Osteocyte (in vitro differentiated cells): Measurements from ENCODE around the gene BAZ2A. TPM values are rescaled to one million over a fixed set of nuclear protein-coding genes. Genes with fewer than 3 reads are reported as not detected.
A peak's percentile ranks its signal among the peaks of the same experiment; 100 is the strongest.

Source experiments
- DNase-seq: peaks from one replicate; pipeline ENCODE4 v3.0.0; 2021; ENCODE audit warnings: mixed read lengths; ENCODE audit not compliant: unreplicated experiment; ENCODE audit errors: extremely low spot score
- H3K27ac Mint-ChIP-seq: one replicate; pipeline ENCODE4 v1.8.0; 2021; ENCODE audit warnings: mild to moderate bottlenecking, mixed read lengths; ENCODE audit not compliant: unreplicated experiment
- H3K27me3 Mint-ChIP-seq: one replicate; pipeline ENCODE4 v1.8.0; 2021; ENCODE audit warnings: mixed read lengths; ENCODE audit not compliant: unreplicated experiment
- H3K36me3 Mint-ChIP-seq: one replicate; pipeline ENCODE4 v1.8.0; 2021; ENCODE audit warnings: mixed read lengths; ENCODE audit not compliant: unreplicated experiment
- H3K4me1 Mint-ChIP-seq: one replicate; pipeline ENCODE4 v1.8.0; 2021; ENCODE audit warnings: mixed read lengths; ENCODE audit not compliant: unreplicated experiment
- H3K4me3 Mint-ChIP-seq: one replicate; pipeline ENCODE4 v1.8.0; 2021; ENCODE audit warnings: mild to moderate bottlenecking, moderate library complexity, mixed read lengths; ENCODE audit not compliant: unreplicated experiment
- H3K9me3 Mint-ChIP-seq: one replicate; pipeline ENCODE4 v1.8.0; 2021; ENCODE audit warnings: mixed read lengths; ENCODE audit not compliant: unreplicated experiment
- total RNA-seq: library from RNA; stranded (reverse); gene quantifications from 2 replicates; pipeline ENCODE4 v1.2.1, GENCODE V29; 2021
- TF ChIP-seq, protein P1 (sequence below): fragments of 200-600 bp; sonication (generic); IDR thresholded peaks from 2 replicates; pipeline ENCODE4 v1.5.0; 2021; ENCODE audit warnings: antibody characterized with exemption, mild to moderate bottlenecking, moderate library complexity

BAZ2A gene
- total RNA-seq, 1 donor from 2014 or later: 83.1 TPM

DNA sequence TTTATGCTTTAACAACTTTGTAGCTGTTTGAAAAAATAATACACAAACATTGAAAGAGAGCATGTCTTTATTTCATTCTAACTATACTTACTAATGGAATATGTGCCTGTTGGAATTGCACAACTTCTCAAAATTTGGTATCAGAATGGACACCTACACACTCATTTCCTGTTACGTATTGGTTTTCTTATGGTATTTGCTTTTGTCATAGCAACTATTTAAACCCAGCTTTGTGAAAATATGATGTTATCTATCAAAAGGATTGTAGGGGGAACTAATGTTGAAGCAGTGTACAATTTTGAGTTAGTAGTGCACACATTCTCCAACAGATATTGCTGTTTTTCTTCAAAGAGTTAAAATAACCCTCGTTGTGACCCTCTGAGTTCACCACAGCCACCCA lies 55.9 kb downstream of the BAZ2A start:
- no peaks in the 10 kb centered on the region for H3K4me1 Mint-ChIP-seq
- no peak overlapping the region for H3K4me3 Mint-ChIP-seq
- TF ChIP-seq, protein P1, sequence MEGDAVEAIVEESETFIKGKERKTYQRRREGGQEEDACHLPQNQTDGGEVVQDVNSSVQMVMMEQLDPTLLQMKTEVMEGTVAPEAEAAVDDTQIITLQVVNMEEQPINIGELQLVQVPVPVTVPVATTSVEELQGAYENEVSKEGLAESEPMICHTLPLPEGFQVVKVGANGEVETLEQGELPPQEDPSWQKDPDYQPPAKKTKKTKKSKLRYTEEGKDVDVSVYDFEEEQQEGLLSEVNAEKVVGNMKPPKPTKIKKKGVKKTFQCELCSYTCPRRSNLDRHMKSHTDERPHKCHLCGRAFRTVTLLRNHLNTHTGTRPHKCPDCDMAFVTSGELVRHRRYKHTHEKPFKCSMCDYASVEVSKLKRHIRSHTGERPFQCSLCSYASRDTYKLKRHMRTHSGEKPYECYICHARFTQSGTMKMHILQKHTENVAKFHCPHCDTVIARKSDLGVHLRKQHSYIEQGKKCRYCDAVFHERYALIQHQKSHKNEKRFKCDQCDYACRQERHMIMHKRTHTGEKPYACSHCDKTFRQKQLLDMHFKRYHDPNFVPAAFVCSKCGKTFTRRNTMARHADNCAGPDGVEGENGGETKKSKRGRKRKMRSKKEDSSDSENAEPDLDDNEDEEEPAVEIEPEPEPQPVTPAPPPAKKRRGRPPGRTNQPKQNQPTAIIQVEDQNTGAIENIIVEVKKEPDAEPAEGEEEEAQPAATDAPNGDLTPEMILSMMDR: no peak
- no peaks in the 10 kb centered on the region for H3K9me3 Mint-ChIP-seq
- no peaks in the 10 kb centered on the region for H3K27me3 Mint-ChIP-seq
- no peak overlapping the region for H3K27ac Mint-ChIP-seq
- peaks cover 11% of the 10 kb centered on the region for H3K36me3 Mint-ChIP-seq
- DNase-seq: no peak

DNA sequence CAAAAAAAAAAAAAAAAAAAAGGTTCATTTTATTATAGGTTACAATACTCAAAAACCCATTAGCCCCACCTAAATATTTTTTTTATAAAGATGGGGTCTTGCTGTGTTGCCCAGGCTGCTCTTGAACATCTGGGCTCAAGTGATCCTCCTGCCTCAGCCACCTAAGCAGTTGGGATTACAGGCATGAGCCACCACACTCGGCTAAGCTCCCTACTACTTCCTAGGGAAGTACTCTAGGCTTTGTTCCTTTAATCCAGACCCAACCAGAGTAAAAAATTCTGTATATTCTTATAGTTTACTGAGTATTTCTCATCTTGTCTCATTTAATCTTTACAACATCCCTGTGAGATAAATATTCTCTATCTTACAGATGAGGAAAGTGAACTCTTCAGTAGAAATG lies 57.8 kb downstream of the BAZ2A start:
- Mint-ChIP-seq H3K27ac (no peak overlapping the region), H3K4me3 (no peak overlapping the region), H3K4me1 (no peaks in the 10 kb centered on the region), H3K27me3 (no peaks in the 10 kb centered on the region), H3K36me3 (peaks cover 17% of the 10 kb centered on the region), H3K9me3 (no peaks in the 10 kb centered on the region)
- TF ChIP-seq, protein P1: no peak
- no peak for DNase-seq

GRCh38 chr12:56571121-56571520 lies 59.0 kb downstream of the BAZ2A start:
- Mint-ChIP-seq H3K9me3 (no peaks in the 10 kb centered on the region), H3K27ac (peak overlapping the region; percentile 28), H3K4me3 (no peak overlapping the region), H3K36me3 (peaks cover 17% of the 10 kb centered on the region), H3K27me3 (no peaks in the 10 kb centered on the region), H3K4me1 (peaks cover 3% of the 10 kb centered on the region)
- no peak for DNase-seq
- TF ChIP-seq, protein P1: no peak

GRCh38 chr12:56568146-56568545 lies 62.0 kb downstream of the BAZ2A start:
- H3K27me3 Mint-ChIP-seq: no peaks in the 10 kb centered on the region
- DNase-seq: no peak
- H3K27ac Mint-ChIP-seq: no peak overlapping the region
- TF ChIP-seq, protein P1: no peak
- H3K4me3 Mint-ChIP-seq: no peak overlapping the region
- no peaks in the 10 kb centered on the region for H3K9me3 Mint-ChIP-seq
- peaks cover 15% of the 10 kb centered on the region for H3K4me1 Mint-ChIP-seq
- peaks cover 24% of the 10 kb centered on the region for H3K36me3 Mint-ChIP-seq

- Mint-ChIP-seq H3K9me3 (no peaks in the 10 kb centered on the region), H3K4me3 (peak overlapping the region; percentile 36), H3K4me1 (peaks cover 15% of the 10 kb centered on the region), H3K36me3 (peaks cover 30% of the 10 kb centered on the region), H3K27ac (peak overlapping the region; percentile 92), H3K27me3 (no peaks in the 10 kb centered on the region)
- no peak for DNase-seq
- TF ChIP-seq, protein P1: no peak
These were observed 64.5 kb downstream of the BAZ2A start for GRCh38 chr12:56565510-56566101.
